ENCODE results near the gene BPIFB4. TPM values are rescaled to one million over a fixed set of nuclear protein-coding genes. Genes with fewer than 3 reads are reported as not detected.
"Not testable (repeated sequence)": the region's sequence is repeated elsewhere in the genome, so short reads cannot be mapped to it uniquely, and the experiment has no call there.

The BPIFB4 gene
- total and polyA plus RNA-seq, 5 donors, result 0.62 to 0.69 TPM; not detected in 3

DNA sequence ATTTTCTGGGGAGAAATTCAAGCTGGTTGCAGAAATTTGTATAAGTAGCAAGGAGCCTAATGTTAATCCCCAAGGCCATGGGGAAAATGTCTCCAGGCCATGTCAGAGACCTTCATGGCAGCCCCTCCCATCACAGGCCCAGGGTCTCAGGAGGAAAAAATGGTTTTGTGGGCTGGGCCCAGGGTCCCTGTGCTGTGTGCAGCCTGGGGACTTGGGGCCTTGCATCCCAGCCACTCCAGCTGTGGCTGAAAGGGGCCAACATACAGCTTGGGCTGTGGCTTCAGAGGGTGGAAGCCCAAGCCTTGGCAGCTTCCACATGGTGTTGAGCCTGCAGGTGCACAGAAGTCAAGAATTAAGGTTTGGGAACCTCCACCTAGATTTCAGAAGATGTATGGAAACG is 42.9 kb downstream of the BPIFB4 start:
- H3K27ac ChIP-seq (ENCODE audit: low read length); H3K4me3 ChIP-seq (ENCODE audit: low read length); DNase-seq; H3K27me3 ChIP-seq (ENCODE audit: control insufficient read depth, insufficient read depth); H3K4me1 ChIP-seq (ENCODE audit: control insufficient read depth, insufficient read depth, low read length); H3K9me3 ChIP-seq (ENCODE audit: control insufficient read depth, low read length); ATAC-seq; intact Hi-C loops (cut with DNase I): not testable (repeated sequence)
- WGBS, result 42% methylated on average over 1 of the region's 1 CpG

- peaks cover 8% of the 10 kb centered on the region for H3K4me1 ChIP-seq (ENCODE audit: control insufficient read depth, insufficient read depth, low read length)
- H3K27me3 ChIP-seq (ENCODE audit: control insufficient read depth, insufficient read depth), result no peaks in the 10 kb centered on the region
- H3K4me3 ChIP-seq (ENCODE audit: low read length), result no peak overlapping the region
- 68% methylated on average over 2 of the region's 2 CpGs for WGBS
- intact Hi-C loops (cut with DNase I), result no loop called here
- no peaks in the 10 kb centered on the region for H3K9me3 ChIP-seq (ENCODE audit: control insufficient read depth, low read length)
- no peak for DNase-seq
- no peak for ATAC-seq
- no peak overlapping the region for H3K27ac ChIP-seq (ENCODE audit: low read length)
These were observed 44.8 kb downstream of the BPIFB4 start for GRCh38 chr20:33124261-33124660.

GRCh38 chr20:33124994-33125393 is 45.6 kb downstream of the BPIFB4 start:
- 73% methylated on average over 6 of the region's 6 CpGs for WGBS
- Histone ChIP-seq H3K27ac (ENCODE audit: low read length) (no peak overlapping the region), H3K27me3 (ENCODE audit: control insufficient read depth, insufficient read depth) (no peaks in the 10 kb centered on the region), H3K4me1 (ENCODE audit: control insufficient read depth, insufficient read depth, low read length) (peaks cover 8% of the 10 kb centered on the region), H3K4me3 (ENCODE audit: low read length) (no peak overlapping the region), H3K9me3 (ENCODE audit: control insufficient read depth, low read length) (no peaks in the 10 kb centered on the region)
- ATAC-seq (peak in 1 of 2 donors; percentile 33), DNase-seq (no peak)
- intact Hi-C loops (cut with DNase I), result no loop called here

GRCh38 chr20:33125983-33126382 is 46.5 kb downstream of the BPIFB4 start:
- Histone ChIP-seq H3K9me3 (ENCODE audit: control insufficient read depth, low read length) (no peaks in the 10 kb centered on the region), H3K4me1 (ENCODE audit: control insufficient read depth, insufficient read depth, low read length) (peaks cover 8% of the 10 kb centered on the region), H3K27me3 (ENCODE audit: control insufficient read depth, insufficient read depth) (no peaks in the 10 kb centered on the region), H3K27ac (ENCODE audit: low read length) (no peak overlapping the region), H3K4me3 (ENCODE audit: low read length) (no peak overlapping the region)
- intact Hi-C loops (cut with DNase I), result no loop called here
- ATAC-seq (no peak), DNase-seq (no peak)
- 41% methylated on average over 6 of the region's 6 CpGs for WGBS

DNA sequence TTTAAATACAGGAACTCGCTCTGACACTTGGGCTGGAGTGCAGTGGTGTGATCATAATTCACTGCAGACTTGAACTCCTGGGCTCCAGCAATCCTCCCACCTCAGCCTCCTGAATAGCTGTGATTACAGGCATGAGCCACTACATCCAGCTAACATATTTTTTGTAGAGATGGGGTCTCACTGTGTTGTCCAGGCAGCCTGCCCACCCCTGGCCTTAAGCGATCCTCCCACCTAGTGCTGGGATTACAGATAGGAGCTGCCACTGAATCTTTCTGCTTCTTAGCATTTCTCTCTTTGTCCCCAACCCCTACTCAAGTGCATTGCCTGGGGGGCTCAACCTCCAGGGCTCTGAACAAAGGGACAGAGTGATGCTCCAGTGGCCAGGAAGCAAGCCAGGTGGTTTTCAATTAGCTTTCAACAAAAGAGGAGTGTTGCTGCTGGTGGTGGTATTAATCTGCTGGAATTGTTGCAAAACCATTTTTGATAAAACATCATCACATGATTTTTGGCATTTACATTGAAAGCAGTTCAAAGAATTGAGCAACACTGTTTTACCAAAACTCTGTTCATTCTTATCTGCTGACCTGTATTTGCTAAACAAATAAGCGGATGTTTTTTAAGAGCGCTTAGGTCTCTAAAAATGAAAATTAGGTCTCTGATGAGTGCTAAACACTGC is 48.1 kb downstream of the BPIFB4 start:
- Histone ChIP-seq H3K9me3 (ENCODE audit: control insufficient read depth, low read length) (no peaks in the 10 kb centered on the region), H3K4me3 (ENCODE audit: low read length) (no peak overlapping the region), H3K27me3 (ENCODE audit: control insufficient read depth, insufficient read depth) (no peaks in the 10 kb centered on the region), H3K27ac (ENCODE audit: low read length) (no peak overlapping the region), H3K4me1 (ENCODE audit: control insufficient read depth, insufficient read depth, low read length) (peaks cover 8% of the 10 kb centered on the region)
- DNase-seq (peak in 1 of 3 donors; percentile 55), ATAC-seq (no peak)
- intact Hi-C loops (cut with DNase I), result no loop called here
- WGBS, result 78% methylated on average over 4 of the region's 4 CpGs

GRCh38 chr20:33130568-33131061 is 51.2 kb downstream of the BPIFB4 start:
- DNase-seq (peak in 1 of 3 donors; percentile 25), ATAC-seq (peak; percentile 49 to 60)
- no peak overlapping the region for H3K4me3 ChIP-seq (ENCODE audit: low read length)
- H3K27me3 ChIP-seq (ENCODE audit: control insufficient read depth, insufficient read depth), result no peaks in the 10 kb centered on the region
- peaks cover 5% of the 10 kb centered on the region for H3K4me1 ChIP-seq (ENCODE audit: control insufficient read depth, insufficient read depth, low read length)
- H3K27ac ChIP-seq (ENCODE audit: low read length), result no peak overlapping the region
- intact Hi-C loops (cut with DNase I), result no loop called here
- no peaks in the 10 kb centered on the region for H3K9me3 ChIP-seq (ENCODE audit: control insufficient read depth, low read length)
- WGBS, result 79% methylated on average over 9 of the region's 9 CpGs

DNA sequence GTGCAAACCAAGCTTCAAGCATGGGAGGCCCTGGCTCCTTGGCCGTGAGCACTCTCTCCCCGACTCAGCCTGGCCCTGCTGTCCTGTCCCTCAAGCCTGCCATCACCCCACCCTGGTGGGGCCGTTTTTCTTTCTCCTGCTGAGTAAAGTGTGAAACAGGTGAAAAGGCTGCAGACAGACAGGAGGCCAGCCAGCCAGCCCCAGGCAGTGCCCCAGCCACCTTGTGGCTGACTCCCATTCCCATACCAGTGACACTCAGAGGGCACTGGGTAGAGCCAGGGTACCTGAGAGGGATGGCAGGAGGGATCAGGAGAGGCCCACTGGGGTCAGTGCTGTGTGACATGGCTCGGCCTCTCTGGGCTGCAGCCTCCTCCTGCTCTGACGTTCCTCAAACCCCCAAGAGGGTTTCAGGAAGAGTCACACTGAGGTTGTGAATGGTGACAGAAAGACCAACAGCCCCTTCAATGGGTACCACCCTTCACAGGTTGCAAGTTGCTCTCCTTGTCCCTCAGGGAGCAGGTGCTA is 52.6 kb downstream of the BPIFB4 start:
- ATAC-seq, result no peak
- H3K4me3 ChIP-seq (ENCODE audit: low read length), result no peak overlapping the region
- intact Hi-C loops (cut with DNase I), result no loop called here
- no peaks in the 10 kb centered on the region for H3K4me1 ChIP-seq (ENCODE audit: control insufficient read depth, insufficient read depth, low read length)
- H3K9me3 ChIP-seq (ENCODE audit: control insufficient read depth, low read length), result no peaks in the 10 kb centered on the region
- H3K27ac ChIP-seq (ENCODE audit: low read length), result no peak overlapping the region
- DNase-seq, result no peak
- H3K27me3 ChIP-seq (ENCODE audit: control insufficient read depth, insufficient read depth), result no peaks in the 10 kb centered on the region
- WGBS, result 70% methylated on average over 5 of the region's 5 CpGs

- intact Hi-C loops (cut with DNase I), result no loop called here
- no peaks in the 10 kb centered on the region for H3K9me3 ChIP-seq (ENCODE audit: control insufficient read depth, low read length)
- no peak overlapping the region for H3K4me3 ChIP-seq (ENCODE audit: low read length)
- ATAC-seq (peak; percentile 34 to 52), DNase-seq (peak in 2 of 3 donors; percentile 44 to 74)
- WGBS, result 33% methylated on average over 14 of the region's 14 CpGs
- H3K27me3 ChIP-seq (ENCODE audit: control insufficient read depth, insufficient read depth), result no peaks in the 10 kb centered on the region
- no peak overlapping the region for H3K27ac ChIP-seq (ENCODE audit: low read length)
- no peaks in the 10 kb centered on the region for H3K4me1 ChIP-seq (ENCODE audit: control insufficient read depth, insufficient read depth, low read length)
These were observed 53.3 kb downstream of the BPIFB4 start for GRCh38 chr20:33132513-33133372.

DNA sequence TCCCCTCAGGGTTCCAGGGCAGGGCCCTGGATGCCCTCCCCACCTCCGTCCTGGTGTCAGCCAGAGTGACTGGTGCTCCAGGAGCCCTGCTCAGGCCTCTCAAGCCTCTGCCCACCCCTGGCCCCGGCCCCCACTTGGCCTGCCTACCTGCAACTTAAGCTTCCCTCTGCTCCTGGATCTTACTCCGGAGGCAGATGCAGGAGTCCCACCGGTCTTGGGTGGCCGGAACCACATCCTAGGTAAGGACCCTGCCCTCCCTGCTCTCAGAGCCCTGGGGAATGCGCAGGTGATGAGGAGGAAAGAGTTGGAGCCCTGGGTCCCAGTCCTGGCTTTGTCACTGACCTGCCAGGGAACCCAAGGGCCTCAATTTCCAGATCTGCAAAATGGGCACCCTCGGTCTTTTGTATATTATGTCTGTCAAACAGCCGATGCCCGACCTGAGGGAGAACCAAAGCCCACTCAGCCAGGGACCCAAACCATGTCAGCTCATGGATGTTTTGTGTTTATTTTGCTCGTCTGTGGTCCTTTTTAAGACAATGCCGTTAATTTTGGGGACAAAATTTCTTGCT is 54.0 kb downstream of the BPIFB4 start:
- ATAC-seq (peak in 1 of 2 donors; percentile 34), DNase-seq (no peak)
- 88% methylated on average over 11 of the region's 11 CpGs for WGBS
- intact Hi-C loops (cut with DNase I), result no loop called here
- H3K9me3 ChIP-seq (ENCODE audit: control insufficient read depth, low read length), result no peaks in the 10 kb centered on the region
- H3K4me1 ChIP-seq (ENCODE audit: control insufficient read depth, insufficient read depth, low read length), result no peaks in the 10 kb centered on the region
- H3K27me3 ChIP-seq (ENCODE audit: control insufficient read depth, insufficient read depth), result no peaks in the 10 kb centered on the region
- H3K27ac ChIP-seq (ENCODE audit: low read length), result no peak overlapping the region
- no peak overlapping the region for H3K4me3 ChIP-seq (ENCODE audit: low read length)

DNA sequence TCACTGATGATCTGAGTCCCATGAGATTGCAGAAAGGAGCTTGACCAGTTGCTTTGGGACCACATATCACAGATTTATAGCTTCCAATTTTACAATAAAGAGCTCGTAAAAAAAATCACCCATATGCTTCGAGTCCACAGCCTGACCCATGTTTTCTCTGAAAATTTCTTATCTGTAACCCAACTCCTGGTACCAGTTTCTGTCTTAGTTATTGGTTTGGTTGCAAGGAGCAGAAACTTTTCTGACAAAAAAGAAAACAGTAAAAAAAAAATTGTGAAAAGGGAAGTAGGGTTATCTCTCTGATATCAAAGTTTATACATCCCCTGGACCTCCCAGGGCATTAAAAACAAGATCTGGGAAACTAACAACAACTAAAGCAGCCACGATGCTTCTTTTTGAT is 57.8 kb downstream of the BPIFB4 start:
- 79% methylated on average over 3 of the region's 3 CpGs for WGBS
- H3K27me3 ChIP-seq (ENCODE audit: control insufficient read depth, insufficient read depth), result no peaks in the 10 kb centered on the region
- H3K4me3 ChIP-seq (ENCODE audit: low read length), result no peak overlapping the region
- DNase-seq, result no peak
- intact Hi-C loops (cut with DNase I), result no loop called here
- ATAC-seq, result no peak
- H3K27ac ChIP-seq (ENCODE audit: low read length), result no peak overlapping the region
- no peaks in the 10 kb centered on the region for H3K4me1 ChIP-seq (ENCODE audit: control insufficient read depth, insufficient read depth, low read length)
- no peaks in the 10 kb centered on the region for H3K9me3 ChIP-seq (ENCODE audit: control insufficient read depth, low read length)

DNA sequence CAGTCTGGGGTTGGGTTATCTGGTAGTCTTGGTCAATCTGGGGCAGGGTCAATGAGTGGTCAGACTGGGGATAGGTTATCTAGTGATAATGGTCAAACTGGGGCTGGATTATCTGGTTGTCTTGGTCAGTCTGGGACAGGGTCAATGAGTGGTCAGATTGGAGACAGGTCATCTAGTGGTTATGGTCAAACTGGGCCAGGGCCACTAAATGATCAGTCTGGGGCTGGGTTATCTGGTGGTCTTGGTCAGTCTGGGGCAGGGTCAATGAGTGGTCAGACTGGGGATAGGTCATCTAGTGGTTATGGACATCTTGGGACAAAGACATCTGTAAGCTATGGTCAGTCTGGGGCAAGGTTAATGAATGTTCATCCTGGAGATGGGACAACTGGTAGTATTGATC is 60.0 kb downstream of the BPIFB4 start:
- Histone ChIP-seq H3K4me1 (ENCODE audit: control insufficient read depth, insufficient read depth, low read length) (no peaks in the 10 kb centered on the region), H3K4me3 (ENCODE audit: low read length) (no peak overlapping the region), H3K27me3 (ENCODE audit: control insufficient read depth, insufficient read depth) (no peaks in the 10 kb centered on the region), H3K9me3 (ENCODE audit: control insufficient read depth, low read length) (no peaks in the 10 kb centered on the region), H3K27ac (ENCODE audit: low read length) (no peak overlapping the region)
- DNase-seq (no peak), ATAC-seq (no peak)
- intact Hi-C loops (cut with DNase I), result no loop called here
